KBM-7 (cell line): ENCODE data around the gene LOXL3.
"Not testable (repeated sequence)": the region's sequence is repeated elsewhere in the genome, so short reads cannot be mapped to it uniquely, and the experiment has no call there.

Experiments
- DNase-seq: peaks from one replicate; pipeline ENCODE4 v3.0.0-alpha.2; 2015
- in situ Hi-C: fragments of 300-500 bp; cut with MboI; formaldehyde crosslinking; loops from 2 replicates; pipeline ENCODE4 v1.14.3; 2020; ENCODE audit warnings: low sequenced_read_pairs, low pct_unique_long_range_greater_than_20kb, mixed read lengths

LOXL3 gene

GRCh38 chr2:74499267-74499939 lies 54.3 kb downstream of the LOXL3 start, which contains the start of gene LBX2:
LBX2 (minus strand) TSS chr2:74499603; CDS start chr2:74499537, 66 bp downstream.
- in situ Hi-C loops = no loop called here
- no peak for DNase-seq

GRCh38 chr2:74498500-74499266 lies 55.1 kb downstream of the LOXL3 start:
- in situ Hi-C loops = no loop called here
- no peak for DNase-seq

GRCh38 chr2:74497777-74498499 lies 55.8 kb downstream of the LOXL3 start:
- no peak for DNase-seq
- in situ Hi-C loops = no loop called here

GRCh38 chr2:74496997-74497776 lies 56.6 kb downstream of the LOXL3 start:
- no peak for DNase-seq
- in situ Hi-C loops = no loop called here

GRCh38 chr2:74495440-74495839 lies 58.3 kb downstream of the LOXL3 start:
- in situ Hi-C loops = no loop called here
- DNase-seq = no peak

GRCh38 chr2:74493546-74493945 lies 60.2 kb downstream of the LOXL3 start:
- in situ Hi-C loops = no loop called here
- no peak for DNase-seq

- in situ Hi-C loops = no loop called here
Observed at GRCh38 chr2:74491648-74492544, 61.8 kb downstream of the LOXL3 start.

GRCh38 chr2:74489906-74490305 lies 63.8 kb downstream of the LOXL3 start:
- in situ Hi-C loops = loop anchor here (10.0 kb wide), 1 partner anchor 105 kb away; no protein-coding TSS in a partner anchor
- DNase-seq = no peak

More at GRCh38 chr2:74491648-74492544, 61.8 kb downstream of the LOXL3 start:
- no peak for DNase-seq

- no peak for DNase-seq
- in situ Hi-C loops = loop anchor here (10.0 kb wide), 1 partner anchor 106 kb away; no protein-coding TSS in a partner anchor
Observed at GRCh38 chr2:74488643-74489481, 64.9 kb downstream of the LOXL3 start.

- in situ Hi-C loops = loop anchor here (10.0 kb wide), 1 partner anchor 109 kb away; no protein-coding TSS in a partner anchor
- DNase-seq = no peak
Observed at GRCh38 chr2:74486141-74486540, 67.6 kb downstream of the LOXL3 start.

GRCh38 chr2:74483675-74484164 lies 70.0 kb downstream of the LOXL3 start:
- in situ Hi-C loops = loop anchor here (10.0 kb wide), 1 partner anchor 111 kb away; no protein-coding TSS in a partner anchor
- DNase-seq = not testable (repeated sequence)

GRCh38 chr2:74482801-74483674 lies 70.7 kb downstream of the LOXL3 start, which contains the start of the genes CCDC142 and TTC31:
CCDC142 (minus strand) TSS chr2:74482998; CDS start chr2:74482837, 161 bp downstream.
TTC31 (plus strand) TSS chr2:74483081; CDS start chr2:74483096, 15 bp downstream.
- in situ Hi-C loops = loop anchor here (10.0 kb wide), 1 partner anchor 112 kb away; no protein-coding TSS in a partner anchor
- peak; percentile 96 for DNase-seq
